GM19324 (cell line): Measurements from ENCODE around the gene PTPRQ.
"Not testable (repeated sequence)": the region's sequence is repeated elsewhere in the genome, so short reads cannot be mapped to it uniquely, and the experiment has no call there.

ENCODE experiments used
- ATAC-seq: cut with Tn5 transposase; IDR thresholded peaks from one replicate; pipeline ENCODE4 v1.9.1; 2021; ENCODE audit warnings: mild to moderate bottlenecking, moderate library complexity; ENCODE audit not compliant: unreplicated experiment, low FRiP score

PTPRQ gene

DNA sequence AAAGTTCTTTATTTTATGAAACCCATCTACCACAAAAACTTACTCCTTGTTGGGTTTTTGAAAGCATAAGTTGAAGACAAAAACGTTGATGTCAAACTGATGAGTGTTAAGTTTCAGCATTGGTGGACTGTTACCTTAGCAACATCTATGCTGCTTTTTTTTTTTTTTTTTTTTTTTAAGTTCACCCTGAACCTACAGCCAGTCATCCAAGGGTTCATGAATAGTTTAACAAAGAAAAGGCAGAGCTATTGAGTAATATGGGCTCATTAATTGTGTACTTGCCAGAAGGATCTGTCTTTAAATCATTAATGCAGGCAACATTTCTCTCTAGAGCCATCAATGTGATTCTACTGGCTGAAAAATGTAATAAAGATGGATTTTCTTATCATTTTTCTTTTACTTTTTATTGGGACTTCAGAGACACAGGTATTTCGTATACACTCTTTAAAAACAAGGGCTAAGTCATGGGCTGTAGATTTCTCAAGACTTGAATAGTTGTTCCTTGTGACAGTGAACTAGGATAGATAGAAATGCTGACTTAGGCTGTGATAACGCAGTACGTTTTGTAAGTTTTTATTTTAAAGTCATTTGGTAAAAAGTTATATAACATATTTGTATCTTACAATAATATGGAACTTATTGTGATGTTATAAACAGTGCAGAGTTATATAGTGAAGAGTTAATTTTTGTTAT is at the start of gene PTPRQ:
Gene PTPRQ (plus strand): TSS at position 262 of the 693 bp plus-strand sequence. CDS start 111 bp downstream, at position 373.
- ATAC-seq, result no peak

- ATAC-seq, result no peak
Measured at GRCh38 chr12:80400571-80400991, 43.5 kb upstream of the PTPRQ start.

DNA sequence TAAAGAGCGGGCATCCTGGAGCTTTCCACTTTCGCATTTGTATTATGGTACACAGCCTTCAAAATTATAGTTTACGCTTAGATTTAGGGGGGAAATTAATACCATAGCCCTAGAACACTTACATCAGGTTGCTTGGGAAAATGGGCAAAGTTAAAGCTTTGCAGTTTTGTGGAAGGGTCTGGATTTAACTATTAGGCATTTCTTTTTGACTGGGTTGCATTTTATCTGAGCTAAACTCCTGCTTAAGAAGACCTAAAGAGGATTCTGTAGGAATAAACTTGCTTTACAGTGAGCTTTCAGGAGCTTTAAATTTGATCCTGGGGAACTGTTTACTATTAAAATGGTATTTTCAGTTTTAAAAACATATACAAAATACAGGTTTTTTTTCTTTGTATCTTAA is 42.8 kb upstream of the PTPRQ start:
- ATAC-seq, result no peak

GRCh38 chr12:80404629-80405028 is 39.4 kb upstream of the PTPRQ start:
- ATAC-seq, result no peak

DNA sequence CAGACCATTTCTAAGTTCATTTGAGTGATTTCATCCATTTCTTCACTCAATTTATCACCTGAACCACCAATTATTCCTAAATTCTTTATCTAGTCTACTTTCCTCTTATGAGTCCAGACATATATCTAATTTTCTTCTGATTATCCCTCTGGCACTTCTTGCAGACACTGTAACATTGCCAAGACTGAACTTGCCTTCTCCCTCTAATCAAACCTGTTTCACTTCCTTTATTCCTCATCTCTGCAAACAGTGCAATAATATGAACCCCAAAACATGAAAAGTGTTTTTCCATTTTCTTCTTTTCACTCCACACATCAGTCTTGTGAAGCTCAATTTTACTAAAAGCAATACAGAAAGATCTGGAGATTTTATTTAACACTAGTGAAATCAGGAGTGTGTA is 37.8 kb upstream of the PTPRQ start:
- ATAC-seq, result no peak

GRCh38 chr12:80411787-80412186 is 32.2 kb upstream of the PTPRQ start:
- no peak for ATAC-seq

DNA sequence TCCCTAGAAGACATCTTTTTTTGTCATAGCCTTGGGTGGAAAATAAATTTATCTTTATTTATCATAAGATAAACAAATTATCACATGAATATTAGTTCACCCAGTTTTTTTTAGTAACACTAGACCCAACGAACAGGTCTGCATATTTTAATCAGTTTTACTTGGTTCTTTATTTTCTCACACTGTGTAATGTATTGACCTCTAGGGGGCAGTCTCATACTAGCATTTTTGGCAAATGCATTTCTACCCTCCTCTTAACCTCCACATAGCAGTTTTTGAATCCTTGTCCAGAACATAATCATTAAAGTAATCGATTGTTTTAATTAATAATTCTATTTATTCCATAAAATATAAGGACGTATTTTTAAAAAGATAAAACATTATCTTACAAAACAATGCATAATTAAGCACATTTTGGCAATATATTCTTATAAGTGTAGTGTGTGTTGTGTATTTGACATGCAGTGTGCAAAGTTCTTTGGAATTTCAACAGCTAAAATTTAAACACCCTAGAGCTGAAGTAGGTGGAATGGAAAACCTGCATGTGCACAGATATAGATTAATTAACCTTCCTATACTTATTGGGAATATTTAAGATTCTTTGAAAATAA is 31.6 kb upstream of the PTPRQ start:
- no peak for ATAC-seq

- ATAC-seq, result no peak
Measured at GRCh38 chr12:80413462-80413861, 30.6 kb upstream of the PTPRQ start.

DNA sequence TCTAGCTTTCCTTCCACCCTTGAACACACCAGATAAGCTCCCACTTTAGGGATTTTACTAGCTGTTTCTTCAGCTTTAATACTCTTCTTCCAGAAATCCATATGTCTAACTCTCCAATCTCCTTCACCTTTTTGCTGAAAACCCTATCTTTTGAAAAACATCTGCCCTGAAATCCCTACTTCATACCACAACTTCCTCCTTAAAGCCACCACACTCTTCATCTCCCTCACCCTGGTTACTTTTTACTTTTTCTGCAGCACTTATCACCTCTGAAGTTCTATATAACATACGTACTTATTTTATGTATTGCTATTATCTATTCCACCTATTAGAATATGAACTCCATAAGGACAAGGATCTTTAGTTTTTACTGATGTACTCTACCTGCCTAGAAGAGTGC is 28.6 kb upstream of the PTPRQ start:
- ATAC-seq, result no peak

DNA sequence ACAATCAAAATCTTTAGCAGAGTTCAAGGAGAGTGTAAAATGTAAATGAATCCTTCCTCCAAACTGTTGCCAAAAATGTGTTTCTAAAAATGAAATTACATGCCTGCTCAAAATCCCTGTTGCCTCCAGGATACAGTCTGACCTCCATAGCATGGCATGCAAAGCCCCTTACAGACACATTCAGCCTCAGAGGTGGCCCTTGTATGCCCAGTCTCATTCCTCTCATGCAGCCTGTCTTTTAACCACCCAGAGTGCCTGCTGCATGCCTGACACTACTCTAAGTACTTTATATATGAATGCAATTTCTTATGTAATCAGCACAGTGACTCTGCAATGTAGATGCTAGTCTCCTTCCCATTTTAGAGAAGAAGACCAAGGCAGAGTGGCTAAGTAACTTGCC is 24.4 kb upstream of the PTPRQ start:
- ATAC-seq, result no peak

DNA sequence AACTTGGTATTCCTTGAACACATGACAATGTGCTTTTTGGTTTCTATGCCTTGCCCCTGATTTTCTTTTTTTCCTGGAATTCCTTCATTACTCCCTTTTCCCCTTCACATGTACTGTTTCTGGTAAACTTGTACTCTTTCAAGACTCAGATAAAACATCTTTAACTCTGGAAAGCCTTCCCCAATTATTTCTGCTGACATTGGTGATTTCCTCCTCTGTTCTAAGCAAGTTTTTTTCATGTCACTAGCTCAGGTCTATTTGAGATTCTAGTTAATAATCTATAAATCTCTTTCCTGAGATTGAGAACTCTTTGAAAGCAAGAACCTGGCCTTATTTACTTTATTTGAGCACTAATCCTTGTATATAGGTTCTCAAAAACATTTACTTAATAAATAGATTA is 24.0 kb upstream of the PTPRQ start:
- ATAC-seq, result no peak

- ATAC-seq, result no peak
Measured at GRCh38 chr12:80422550-80422949, 21.5 kb upstream of the PTPRQ start.

GRCh38 chr12:80432061-80432460 is 12.0 kb upstream of the PTPRQ start:
- no peak for ATAC-seq

- ATAC-seq, result no peak
Measured at GRCh38 chr12:80441921-80442320, 2.1 kb upstream of the PTPRQ start.

- no peak for ATAC-seq
Measured at GRCh38 chr12:80442426-80443222, 1.4 kb upstream of the PTPRQ start.

GRCh38 chr12:80445083-80445793 is 1.2 kb downstream of the PTPRQ start:
- ATAC-seq, result no peak

GRCh38 chr12:80456513-80456912 is 12.5 kb downstream of the PTPRQ start:
- ATAC-seq, result no peak

DNA sequence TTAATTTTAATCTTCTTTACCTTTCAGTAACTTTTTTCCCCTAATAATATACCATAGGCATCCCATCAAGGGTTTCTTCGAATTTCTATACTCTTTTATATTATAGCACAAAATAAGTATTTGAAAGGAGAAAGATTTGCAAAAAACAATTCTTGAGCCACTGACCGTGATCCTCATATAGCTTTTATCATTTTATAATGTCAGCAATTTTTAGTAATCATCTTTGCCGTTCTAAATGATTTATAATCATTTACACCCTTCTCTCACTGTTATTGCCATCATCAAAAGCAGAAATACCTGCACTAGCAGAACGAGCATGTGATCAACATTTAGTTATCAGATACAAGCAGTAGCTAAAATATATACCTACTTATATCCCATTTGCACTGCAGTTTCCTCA is 16.9 kb downstream of the PTPRQ start:
- ATAC-seq, result no peak

DNA sequence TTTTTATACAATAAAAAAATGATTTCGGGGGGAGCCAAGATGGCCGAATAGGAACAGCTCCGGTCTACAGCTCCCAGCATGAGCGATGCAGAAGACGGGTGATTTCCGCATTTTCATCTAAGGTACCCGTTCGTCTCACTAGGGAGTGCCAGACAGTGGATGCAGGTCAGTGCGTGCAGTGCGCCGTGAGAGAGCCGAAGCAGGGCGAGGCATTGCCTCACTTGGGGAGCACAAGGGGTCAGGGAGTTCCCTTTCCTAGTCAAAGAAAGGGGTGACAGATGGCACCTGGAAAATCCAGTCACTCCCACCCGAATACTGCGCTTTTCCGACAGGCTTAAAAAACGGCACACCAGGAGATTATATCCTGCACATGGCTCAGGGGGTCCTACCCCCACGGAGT is 17.8 kb downstream of the PTPRQ start:
- ATAC-seq, result not testable (repeated sequence)

DNA sequence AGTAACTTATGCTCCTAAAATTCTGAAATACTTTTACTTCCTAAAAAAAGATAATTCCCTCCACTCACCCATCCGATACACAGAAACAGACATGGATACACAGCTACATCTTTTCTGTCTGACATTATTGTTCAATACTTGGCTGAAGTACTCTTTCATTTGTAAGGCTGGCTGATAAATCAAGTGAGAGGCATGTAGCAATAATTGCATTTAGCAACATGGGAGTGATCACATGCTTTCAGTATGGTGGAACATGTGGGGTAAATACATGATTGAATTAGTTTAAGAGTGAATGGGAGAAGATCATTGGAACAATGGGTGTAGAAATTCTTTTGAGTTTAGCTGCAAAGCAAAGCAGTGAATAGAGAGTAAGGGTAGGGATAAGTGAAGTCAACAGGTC is 25.6 kb downstream of the PTPRQ start:
- ATAC-seq, result no peak

DNA sequence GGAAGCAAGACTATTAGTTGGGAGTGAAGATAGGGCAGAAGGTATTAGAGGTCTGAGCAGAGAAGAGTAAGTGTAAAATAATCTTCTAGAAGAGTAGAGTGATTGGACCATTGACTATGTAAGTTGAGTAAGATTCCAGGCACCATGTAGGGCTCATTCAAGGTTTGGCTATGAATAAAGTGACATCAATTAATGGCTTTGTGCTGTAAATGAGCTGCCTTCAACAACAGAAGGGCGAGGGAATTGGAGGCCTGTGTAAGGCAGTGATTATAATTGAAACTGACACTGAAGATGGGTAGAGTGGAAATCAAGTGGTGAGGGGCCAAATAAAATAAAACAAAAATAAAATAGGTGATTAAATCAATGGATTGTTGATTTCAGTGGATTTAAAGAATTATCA is 26.4 kb downstream of the PTPRQ start:
- ATAC-seq, result no peak
